PC-3 (cell line): Measurements from ENCODE around the gene PPM1G. TPM values are rescaled to one million over a fixed set of nuclear protein-coding genes. Genes with fewer than 3 reads are reported as not detected.

Experiments used
- ATAC-seq: fragments of 200-7000 bp; cut with Tn5 transposase; 2 replicates; pipeline ENCODE4 v1.9.1; 2020; ENCODE audit warnings: mild to moderate bottlenecking, moderate library complexity
- BruUV-seq: library from RNA; stranded (reverse); fragments of 400-500 nt; replicated peaks from 2 replicates; lab custom pipeline; 2021; lab: Mats Ljungman, UMichigan
- CTCF ChIA-PET: fragments of 300-600 bp; sonication (Branson Sonifier 250); formaldehyde crosslinking; loops from one replicate; lab custom pipeline; 2022; ENCODE audit warnings: antibody characterized with exemption; lab: Charles Lee
- POLR2A ChIA-PET: fragments of 300-600 bp; sonication (Branson Sonifier 250); formaldehyde crosslinking; loops from one replicate; lab custom pipeline; 2022; ENCODE audit warnings: antibody characterized with exemption; ENCODE audit not compliant: unreplicated experiment; lab: Charles Lee
- DNase-seq: peaks from one replicate; pipeline ENCODE4 v3.0.0-alpha.2; 2015
- H2AFZ ChIP-seq: fragments of 300-600 bp; sonication (generic); 2 replicates; pipeline ENCODE4 v1.6.0; 2016; ENCODE audit warnings: antibody characterized with exemption, low read length
- H3F3A ChIP-seq: fragments of 300-600 bp; sonication (generic); one replicate; pipeline ENCODE4 v1.6.0; 2017; ENCODE audit warnings: antibody characterized with exemption, low read length, control low read depth, mild to moderate bottlenecking; ENCODE audit not compliant: unreplicated experiment
- H3K27ac ChIP-seq: fragments of 300-600 bp; sonication (generic); 2 replicates; pipeline ENCODE4 v1.5.1; 2016; ENCODE audit warnings: mild to moderate bottlenecking, low read length
- H3K27me3 ChIP-seq: fragments of 300-600 bp; sonication (generic); 2 replicates; pipeline ENCODE4 v1.6.1; 2016; ENCODE audit warnings: low read length, mixed read lengths
- H3K36me3 ChIP-seq: fragments of 300-600 bp; sonication (generic); 2 replicates; pipeline ENCODE4 v1.6.1; 2016; ENCODE audit warnings: low read depth, mixed run types, low read length, mixed read lengths
- H3K4me1 ChIP-seq: fragments of 300-600 bp; sonication (generic); 2 replicates; pipeline ENCODE4 v1.5.1; 2016; ENCODE audit warnings: low read length; ENCODE audit not compliant: insufficient read depth
- H3K4me2 ChIP-seq: fragments of 300-600 bp; sonication (generic); 2 replicates; pipeline ENCODE4 v1.6.0; 2016; ENCODE audit warnings: low read length
- H3K4me3 ChIP-seq: fragments of 300-600 bp; sonication (generic); 2 replicates; pipeline ENCODE4 v1.5.1; 2016; ENCODE audit warnings: mild to moderate bottlenecking, low read length, mixed read lengths
- H3K79me2 ChIP-seq: fragments of 300-600 bp; sonication (generic); 2 replicates; pipeline ENCODE4 v1.6.1; 2017; ENCODE audit warnings: low read length, mixed read lengths
- H3K9ac ChIP-seq: fragments of 300-600 bp; sonication (generic); 2 replicates; pipeline ENCODE4 v1.6.0; 2016; ENCODE audit warnings: mild to moderate bottlenecking, low read length
- H3K9me2 ChIP-seq: fragments of 300-600 bp; sonication (generic); replicated peaks from 2 replicates; pipeline ENCODE4 v1.6.1; 2016; ENCODE audit warnings: mixed run types, low read length, mixed read lengths
- H3K9me3 ChIP-seq: fragments of 300-600 bp; sonication (generic); 2 replicates; pipeline ENCODE4 v1.6.1; 2016; ENCODE audit warnings: low read length, mixed read lengths
- H4K20me1 ChIP-seq: fragments of 300-600 bp; sonication (generic); 2 replicates; pipeline ENCODE4 v1.6.1; 2016; ENCODE audit warnings: low read length, mixed read lengths
- CTCF ChIP-seq: fragments of 300-600 bp; sonication (generic); conservative IDR thresholded peaks from 2 replicates; pipeline ENCODE4 v1.5.1; 2017; ENCODE audit warnings: antibody characterized with exemption, low read depth, mild to moderate bottlenecking, low read length
- EZH2 ChIP-seq: fragments of 300-600 bp; sonication (generic); IDR thresholded peaks from one replicate; pipeline ENCODE4 v1.6.1; 2017; ENCODE audit warnings: antibody characterized with exemption, mild to moderate bottlenecking, low read length; ENCODE audit not compliant: unreplicated experiment
- EZH2phosphoT487 ChIP-seq: fragments of 300-600 bp; sonication (generic); IDR thresholded peaks from 2 replicates; pipeline ENCODE4 v1.6.1; 2018; ENCODE audit warnings: mild to moderate bottlenecking, antibody characterized with exemption, low read length, borderline replicate concordance
- intact Hi-C: fragments of 100-400 bp; cut with micrococcal nuclease; formaldehyde crosslinking; loops from 2 replicates; pipeline ENCODE4 v1.9.0; 2023
- total RNA-seq: library from RNA; depleted of rRNA; stranded (reverse); fragments of >200 nt; gene quantifications from 2 replicates; pipeline ENCODE4 v1.2.3, GENCODE V29; 2014

The PPM1G gene
- total RNA-seq, 1 experiment from 2014 or later, result 122 TPM

GRCh38 chr2:27408601-27409320, 630 bp downstream of the PPM1G start:
- Histone ChIP-seq H3K9me2 (no peaks in the 10 kb centered on the region), H3K4me2 (peak overlapping the region; percentile 96), H4K20me1 (peaks cover 27% of the 10 kb centered on the region), H3K4me1 (peaks cover 21% of the 10 kb centered on the region; the same call in 1 of the 2 replicates), H3F3A (no peaks in the 10 kb centered on the region), H3K27ac (peak overlapping the region; percentile 50), H3K9me3 (no peaks in the 10 kb centered on the region), H3K79me2 (peaks cover 56% of the 10 kb centered on the region), H3K27me3 (no peaks in the 10 kb centered on the region), H3K9ac (peak overlapping the region; percentile 91), H3K4me3 (peak overlapping the region; percentile 77), H3K36me3 (peaks cover 3% of the 10 kb centered on the region; the same call in 1 of the 2 replicates), H2AFZ (peak overlapping the region; percentile 82)
- POLR2A ChIA-PET, result interaction anchor here (0.5 to 0.6 kb wide), 3 partner anchors 39 to 273 kb away, joined by 5 to 10 read pairs (median 7); partner anchors contain the start of genes EIF2B4 and SNX17
- ATAC-seq, result peak; percentile 50
- BruUV-seq, result no TSS peak
- intact Hi-C loops, result loop anchor here (1.0 to 10.0 kb wide), 4 partner anchors 20 to 275 kb away; partner anchors contain the start of genes CCDC121, GPN1 and NRBP1
- TF ChIP-seq EZH2phosphoT487 (no peak), CTCF (no peak), EZH2 (no peak)
- DNase-seq, result peak; percentile 14
- CTCF ChIA-PET, result interaction anchor here (1.0 kb wide), 2 partner anchors 22 to 281 kb away, joined by 3 read pairs; no protein-coding TSS in a partner anchor

- Histone ChIP-seq H3F3A (no peaks in the 10 kb centered on the region), H3K4me3 (peak overlapping the region; percentile 77), H3K9me2 (no peaks in the 10 kb centered on the region), H3K79me2 (peaks cover 64% of the 10 kb centered on the region), H3K9ac (peak overlapping the region; percentile 91), H3K9me3 (no peaks in the 10 kb centered on the region), H3K27me3 (no peaks in the 10 kb centered on the region), H3K36me3 (peaks cover 3% of the 10 kb centered on the region; the same call in 1 of the 2 replicates), H4K20me1 (peaks cover 27% of the 10 kb centered on the region), H3K27ac (no peak overlapping the region), H3K4me2 (peak overlapping the region; percentile 96), H3K4me1 (peaks cover 21% of the 10 kb centered on the region; the same call in 1 of the 2 replicates), H2AFZ (no peak overlapping the region)
- TF ChIP-seq EZH2, result no peak
- no peak for TF ChIP-seq EZH2phosphoT487
- peak; percentile 71 for TF ChIP-seq CTCF
- no TSS peak for BruUV-seq
- DNase-seq (peak; percentile 72), ATAC-seq (no peak)
- POLR2A ChIA-PET, result interaction anchor here (0.6 to 0.7 kb wide), 2 partner anchors 21 to 163 kb away, joined by 4 to 6 read pairs; partner anchors contain the start of gene NRBP1
- intact Hi-C loops, result loop anchor here (1.0 to 10.0 kb wide), 3 partner anchors 221 to 275 kb away; partner anchors contain the start of genes CCDC121 and GPN1
- CTCF ChIA-PET, result interaction anchor here (0.6 to 1.0 kb wide), 2 partner anchors 22 to 48 kb away, joined by 3 to 5 read pairs; no protein-coding TSS in a partner anchor
These were observed 1.4 kb downstream of the PPM1G start for GRCh38 chr2:27407798-27408491.
